Epithelial cell of esophagus (primary cell): ENCODE results near the gene C11orf65.

Experiments
- DNase-seq: peaks from one replicate; pipeline ENCODE4 v3.0.0; 2010; ENCODE audit warnings: low read depth
- H3K4me3 ChIP-seq: 2 replicates; pipeline ENCODE4 v1.5.1; 2011; ENCODE audit warnings: mild to moderate bottlenecking, low read length, control low read depth
- CTCF ChIP-seq: IDR thresholded peaks from 2 replicates; pipeline ENCODE4 v1.5.1; 2011; ENCODE audit warnings: low read depth, mild to moderate bottlenecking, low read length, control low read depth, inconsistent platforms; ENCODE audit not compliant: insufficient read depth; ENCODE audit errors: missing control alignments

C11orf65 gene

DNA sequence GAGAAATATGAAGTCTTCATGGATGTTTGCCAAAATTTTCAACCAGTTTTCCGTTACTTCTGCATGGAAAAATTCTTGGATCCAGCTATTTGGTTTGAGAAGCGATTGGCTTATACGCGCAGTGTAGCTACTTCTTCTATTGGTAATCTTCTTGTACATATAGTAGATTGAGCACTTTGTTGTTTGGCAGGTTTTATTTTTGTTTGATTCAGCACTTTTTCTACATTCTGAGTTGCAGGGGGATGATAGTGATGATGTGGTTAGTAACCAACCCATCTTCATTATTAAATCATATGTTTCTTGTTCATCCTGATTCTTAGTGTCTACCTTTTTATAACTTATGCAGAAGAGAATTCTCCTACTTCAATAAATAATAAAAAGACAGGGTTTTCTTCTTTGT, 121.6 kb downstream of the C11orf65 start:
- no peak overlapping the region for H3K4me3 ChIP-seq
- DNase-seq = no peak
- TF ChIP-seq CTCF = no peak

GRCh38 chr11:108343714-108344113, 123.6 kb downstream of the C11orf65 start:
- no peak overlapping the region for H3K4me3 ChIP-seq
- no peak for DNase-seq
- no peak for TF ChIP-seq CTCF

DNA sequence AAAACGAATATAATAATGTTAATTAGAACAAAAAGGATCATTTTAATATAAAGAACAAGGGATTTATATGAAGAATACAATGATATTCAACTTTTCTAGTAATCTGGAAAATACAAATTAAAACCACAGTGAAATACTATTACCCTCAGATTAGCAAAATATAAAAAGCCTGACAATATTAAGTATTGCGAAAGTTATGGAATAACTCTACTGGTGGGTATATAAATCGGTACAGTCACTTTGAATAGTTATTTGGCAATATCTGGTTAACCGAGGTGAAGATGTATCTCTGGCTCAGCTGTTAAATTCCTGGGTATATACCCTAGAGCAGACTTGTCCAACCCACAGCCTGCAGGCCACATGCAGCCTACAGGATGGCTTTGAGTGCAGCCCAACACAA, 125.7 kb downstream of the C11orf65 start:
- H3K4me3 ChIP-seq = no peak overlapping the region
- no peak for TF ChIP-seq CTCF
- DNase-seq = no peak

GRCh38 chr11:108340973-108341372, 126.4 kb downstream of the C11orf65 start:
- DNase-seq = peak; percentile 97
- no peak overlapping the region for H3K4me3 ChIP-seq
- TF ChIP-seq CTCF = no peak

DNA sequence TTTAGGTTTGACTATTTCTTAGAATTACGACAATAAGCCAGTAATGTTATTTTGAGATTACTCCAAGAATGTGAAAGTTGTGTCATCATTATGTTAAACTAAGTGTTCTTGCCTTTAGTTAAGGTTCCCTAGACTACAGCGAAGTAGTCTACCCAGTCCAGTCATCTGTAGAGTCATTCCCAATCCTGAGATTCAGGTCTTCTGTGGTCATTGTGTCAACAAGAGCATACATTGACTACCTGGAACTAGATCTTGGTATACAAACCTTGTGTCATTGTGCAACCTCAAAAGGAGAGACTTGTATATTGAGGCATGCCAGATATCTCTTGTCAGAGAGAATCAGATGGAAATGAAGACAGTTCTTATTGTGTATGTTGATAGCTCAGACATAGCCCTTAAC, 128.6 kb downstream of the C11orf65 start:
- no peak for TF ChIP-seq CTCF
- peak; percentile 94 for DNase-seq
- H3K4me3 ChIP-seq = no peak overlapping the region

GRCh38 chr11:108333403-108333899, 133.9 kb downstream of the C11orf65 start:
- TF ChIP-seq CTCF = no peak
- no peak for DNase-seq
- H3K4me3 ChIP-seq = no peak overlapping the region
